ENCODE measurements around the gene SKI.

GRCh38 chr1:2224631-2225428 lies 3.3 kb upstream of the SKI start:
- TF ChIP-seq, protein P1, sequence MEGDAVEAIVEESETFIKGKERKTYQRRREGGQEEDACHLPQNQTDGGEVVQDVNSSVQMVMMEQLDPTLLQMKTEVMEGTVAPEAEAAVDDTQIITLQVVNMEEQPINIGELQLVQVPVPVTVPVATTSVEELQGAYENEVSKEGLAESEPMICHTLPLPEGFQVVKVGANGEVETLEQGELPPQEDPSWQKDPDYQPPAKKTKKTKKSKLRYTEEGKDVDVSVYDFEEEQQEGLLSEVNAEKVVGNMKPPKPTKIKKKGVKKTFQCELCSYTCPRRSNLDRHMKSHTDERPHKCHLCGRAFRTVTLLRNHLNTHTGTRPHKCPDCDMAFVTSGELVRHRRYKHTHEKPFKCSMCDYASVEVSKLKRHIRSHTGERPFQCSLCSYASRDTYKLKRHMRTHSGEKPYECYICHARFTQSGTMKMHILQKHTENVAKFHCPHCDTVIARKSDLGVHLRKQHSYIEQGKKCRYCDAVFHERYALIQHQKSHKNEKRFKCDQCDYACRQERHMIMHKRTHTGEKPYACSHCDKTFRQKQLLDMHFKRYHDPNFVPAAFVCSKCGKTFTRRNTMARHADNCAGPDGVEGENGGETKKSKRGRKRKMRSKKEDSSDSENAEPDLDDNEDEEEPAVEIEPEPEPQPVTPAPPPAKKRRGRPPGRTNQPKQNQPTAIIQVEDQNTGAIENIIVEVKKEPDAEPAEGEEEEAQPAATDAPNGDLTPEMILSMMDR (IDR thresholded peaks at IDR 0.05; ENCODE audit: low read depth, low read length), result no peak
- TF ChIP-seq, protein P2, sequence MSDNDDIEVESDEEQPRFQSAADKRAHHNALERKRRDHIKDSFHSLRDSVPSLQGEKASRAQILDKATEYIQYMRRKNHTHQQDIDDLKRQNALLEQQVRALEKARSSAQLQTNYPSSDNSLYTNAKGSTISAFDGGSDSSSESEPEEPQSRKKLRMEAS (IDR thresholded peaks at IDR 0.05; ENCODE audit: low read depth, low read length), result no peak
- no peak for TF ChIP-seq POLR2A (IDR thresholded peaks at IDR 0.05; ENCODE audit: extremely low read depth, insufficient read length)
